K562 (cell line): ENCODE measurements around the gene HBQ1. TPM values are rescaled to one million over a fixed set of nuclear protein-coding genes. Genes with fewer than 3 reads are reported as not detected.
"Not testable (repeated sequence)": the region's sequence is repeated elsewhere in the genome, so short reads cannot be mapped to it uniquely, and the experiment has no call there.

Source experiments
- ATAC-seq: fragments of 200-7000 bp; cut with Tn5 transposase; 3 replicates; pipeline ENCODE4 v1.9.1; 2020; ENCODE audit warnings: moderate library complexity
- BruUV-seq: library from RNA; stranded (reverse); fragments of 400-500 nt; replicated peaks from 2 replicates; lab custom pipeline; 2021; lab: Mats Ljungman, UMichigan
- CTCF ChIA-PET: fragments of 300-600 bp; formaldehyde crosslinking; extraction: SDS; loops from one replicate; lab custom pipeline; 2021; ENCODE audit warnings: low intra/inter-chr PET ratio; lab: Yijun Ruan, JAX
- POLR2A ChIA-PET: fragments of 300-600, 350-650 bp; sonication (Branson Sonifier 250); formaldehyde crosslinking; extraction: SDS; loops from one replicate; lab custom pipeline; 2021; ENCODE audit warnings: antibody characterized with exemption, inconsistent platforms; lab: Yijun Ruan, JAX
- DNase-seq, 4 experiments: peaks; one replicate each; pipeline versions ENCODE4 v3.0.0 to v3.0.0-alpha.2; 2011 to 2018; ENCODE audit warnings: low spot score in 3 of 4, mixed read lengths in 3 of 4; ENCODE audit errors: extremely low read depth in 1 of 4
- FAIRE-seq: peaks from 2 replicates; lab custom pipeline; 2011; peaks lifted over from hg19 to GRCh38; lab: Jason Lieb, UNC
- H2AFZ ChIP-seq: 2 replicates; pipeline ENCODE4 v1.6.0; 2011; ENCODE audit warnings: low read depth, low read length, control low read depth, inconsistent platforms
- H3K27ac ChIP-seq: fragments of 200-600 bp; 3 replicates; pipeline ENCODE4 v1.8.0; 2011; ENCODE audit warnings: low read depth, mild to moderate bottlenecking, control low read depth, inconsistent platforms, low read length, moderate library complexity, mixed read lengths; ENCODE audit errors: extremely low read depth
- H3K27me3 ChIP-seq, 2 experiments: fragments of 300-600 bp in 1 of 2; 2 replicates in 1 of 2; 3 replicates in 1 of 2; pipeline versions ENCODE4 v1.6.0 to v1.8.0; 2011; ENCODE audit warnings: inconsistent platforms in 2 of 2, low read length in 2 of 2, mild to moderate bottlenecking in 1 of 2, mixed read lengths in 1 of 2, moderate library complexity in 1 of 2; ENCODE audit not compliant: control insufficient read depth in 2 of 2, insufficient read depth in 2 of 2
- H3K36me3 ChIP-seq: fragments of 300-600 bp; 3 replicates; pipeline ENCODE4 v1.8.0; 2011; ENCODE audit warnings: mild to moderate bottlenecking, low read length, inconsistent platforms; ENCODE audit not compliant: control insufficient read depth, insufficient read depth
- H3K4me1 ChIP-seq, 2 experiments: fragments of 200-600 bp in 1 of 2; replicated peaks in 1 of 2; 2 replicates in 1 of 2; 3 replicates in 1 of 2; pipeline versions ENCODE4 v1.5.1 to v1.8.0; 2011; ENCODE audit warnings: inconsistent platforms in 2 of 2, low read length in 2 of 2, mild to moderate bottlenecking in 1 of 2, mixed read lengths in 1 of 2, moderate library complexity in 1 of 2; ENCODE audit not compliant: control insufficient read depth in 2 of 2, insufficient read depth in 2 of 2
- H3K4me2 ChIP-seq: 2 replicates; pipeline ENCODE4 v1.6.1; 2011; ENCODE audit warnings: low read length, control low read depth, inconsistent platforms, mixed read lengths; ENCODE audit not compliant: insufficient read depth
- H3K4me3 ChIP-seq: fragments of 200-600 bp; sonication (generic), shearing (Covaris generic); 2 replicates; pipeline ENCODE4 v1.5.1; 2016; ENCODE audit warnings: control low read depth, inconsistent platforms
- H3K79me2 ChIP-seq: fragments of 200-600 bp; 3 replicates; pipeline ENCODE4 v1.8.0; 2011; ENCODE audit warnings: low read length, inconsistent platforms; ENCODE audit not compliant: control insufficient read depth, insufficient read depth
- H3K9ac ChIP-seq, 2 experiments: 2 replicates each; pipeline versions ENCODE4 v1.6.0 to v1.6.1; 2011; ENCODE audit warnings: low read depth in 2 of 2, low read length in 2 of 2, control low read depth in 1 of 2, inconsistent platforms in 1 of 2, mild to moderate bottlenecking in 1 of 2, mixed read lengths in 1 of 2; ENCODE audit not compliant: insufficient read depth in 1 of 2
- H3K9me1 ChIP-seq: one replicate; pipeline ENCODE4 v1.6.0; 2011; ENCODE audit warnings: inconsistent platforms, mild to moderate bottlenecking, low read length, moderate library complexity; ENCODE audit not compliant: control insufficient read depth, insufficient read depth
- H3K9me3 ChIP-seq: replicated peaks from 2 replicates; pipeline ENCODE4 v1.5.1; 2011; ENCODE audit warnings: low read depth, low read length, inconsistent platforms; ENCODE audit not compliant: control insufficient read depth, insufficient read depth
- H4K20me1 ChIP-seq: replicated peaks from 2 replicates; pipeline ENCODE4 v1.6.1; 2011; ENCODE audit warnings: low read length, inconsistent platforms, mixed read lengths; ENCODE audit not compliant: control insufficient read depth, insufficient read depth
- ASH1L ChIP-seq: fragments of 450-650 bp; IDR thresholded peaks from 2 replicates; pipeline ENCODE4 v1.6.1; 2018; ENCODE audit warnings: borderline replicate concordance, mild to moderate bottlenecking, low read depth; ENCODE audit not compliant: partially characterized antibody
- BCL6 ChIP-seq: fragments of 250-450 bp; sonication (Bioruptor Pico); IDR thresholded peaks from 2 replicates; pipeline ENCODE4 v1.4.0; 2020
- EHMT2 ChIP-seq: fragments of 450-650 bp; IDR thresholded peaks from 2 replicates; pipeline ENCODE4 v1.6.1; 2018; ENCODE audit warnings: antibody characterized with exemption
- FOXK2 ChIP-seq, 2 experiments: fragments of 450-650 bp; IDR thresholded peaks in 1 of 2; conservative IDR thresholded peaks in 1 of 2; 2 replicates each; pipeline ENCODE4 v1.6.1; 2016; ENCODE audit warnings: low read depth in 2 of 2, mild to moderate bottlenecking in 1 of 2
- HDAC2 ChIP-seq: fragments of 450-650 bp; IDR thresholded peaks from 2 replicates; pipeline ENCODE4 v1.6.1; 2016; ENCODE audit warnings: mild to moderate bottlenecking
- MAX ChIP-seq: sonication (generic); formaldehyde crosslinking; IDR thresholded peaks from 2 replicates; pipeline ENCODE4 v1.9.0; 2022; ENCODE audit warnings: mild to moderate bottlenecking, missing genetic modification reagents
- TFAP4 ChIP-seq: sonication (generic); formaldehyde crosslinking; IDR thresholded peaks from 2 replicates; pipeline ENCODE4 v1.8.0; 2022; ENCODE audit warnings: missing genetic modification reagents, mild to moderate bottlenecking, moderate library complexity, borderline replicate concordance
- ZNF395 ChIP-seq: fragments of 200-800 bp; sonication (Bioruptor generic); IDR thresholded peaks from 2 replicates; pipeline ENCODE4 v1.6.1; 2017; ENCODE audit warnings: missing genetic modification characterization, missing compliant biosample characterization
- WGBS: fragments of 100-300 bp; shearing (Covaris generic); methylation state at CpG from one replicate; pipeline ENCODE4 v1.1.6; 2016; ENCODE audit warnings: low coverage, mixed read lengths; ENCODE audit not compliant: insufficient coverage; ENCODE audit errors: missing lambda C conversion rate; 5-methylcytosine and 5-hydroxymethylcytosine counted together
- in situ Hi-C: fragments of 300-500 bp; cut with MboI; formaldehyde crosslinking; loops from 4 replicates; pipeline ENCODE4 v1.15.0; 2018; ENCODE audit warnings: inconsistent platforms, mixed read lengths
- intact Hi-C: fragments of 100-400 bp; cut with micrococcal nuclease; formaldehyde crosslinking; loops from 2 replicates; pipeline ENCODE4 v1.14.2; 2022
- polyA plus RNA-seq, 8 experiments: library from polyadenylated mRNA; depleted of rRNA in 4 of 8; stranded (reverse) in 5 of 8; unstranded in 3 of 8; fragments of >200 nt; fragmentation: Nextera tagmentation in 2 of 8; fragmentation: Illumina TruSeq in 1 of 8; extraction: Ambion mirVana in 2 of 8; extraction: Trizol in 1 of 8; gene quantifications; 2 replicates each; pipeline versions ENCODE4 v1.2.1 to v1.2.3, GENCODE V29; 2011 to 2014; ENCODE audit warnings: inconsistent platforms in 1 of 8, missing spikeins in 1 of 8
- total RNA-seq, 7 experiments: library from RNA; depleted of rRNA in 6 of 7; stranded (reverse); fragments of >200 nt in 6 of 7; fragmentation: Illumina TruSeq in 2 of 7; extraction: Trizol in 2 of 7; gene quantifications; 2 replicates each; pipeline versions ENCODE4 v1.2.1 to v1.2.3, GENCODE V29; 2011 to 2021; ENCODE audit warnings: low replicate concordance in 1 of 7
- TF ChIP-seq, protein P1 (sequence below), 2 experiments: IDR thresholded peaks; 2 replicates each; pipeline ENCODE4 v1.6.1; 2011; ENCODE audit warnings: borderline replicate concordance in 1 of 2, control low read depth in 1 of 2, low read depth in 1 of 2, low read length in 1 of 2, mild to moderate bottlenecking in 1 of 2, mixed read lengths in 1 of 2, moderate library complexity in 1 of 2; ENCODE audit not compliant: insufficient read depth in 1 of 2, insufficient read length in 1 of 2, poor library complexity in 1 of 2, severe bottlenecking in 1 of 2; ENCODE audit errors: extremely low read depth in 1 of 2
- TF ChIP-seq, protein P2 (sequence below): fragments of 450-650 bp; IDR thresholded peaks from 2 replicates; pipeline ENCODE4 v1.6.1; 2016

The HBQ1 gene
- total and polyA plus RNA-seq, 9 of the 15 experiments (the other 6 are each of a cell fraction or from before 2014, with no cell fraction given): 2.3 to 190 (median 19.8) TPM

DNA sequence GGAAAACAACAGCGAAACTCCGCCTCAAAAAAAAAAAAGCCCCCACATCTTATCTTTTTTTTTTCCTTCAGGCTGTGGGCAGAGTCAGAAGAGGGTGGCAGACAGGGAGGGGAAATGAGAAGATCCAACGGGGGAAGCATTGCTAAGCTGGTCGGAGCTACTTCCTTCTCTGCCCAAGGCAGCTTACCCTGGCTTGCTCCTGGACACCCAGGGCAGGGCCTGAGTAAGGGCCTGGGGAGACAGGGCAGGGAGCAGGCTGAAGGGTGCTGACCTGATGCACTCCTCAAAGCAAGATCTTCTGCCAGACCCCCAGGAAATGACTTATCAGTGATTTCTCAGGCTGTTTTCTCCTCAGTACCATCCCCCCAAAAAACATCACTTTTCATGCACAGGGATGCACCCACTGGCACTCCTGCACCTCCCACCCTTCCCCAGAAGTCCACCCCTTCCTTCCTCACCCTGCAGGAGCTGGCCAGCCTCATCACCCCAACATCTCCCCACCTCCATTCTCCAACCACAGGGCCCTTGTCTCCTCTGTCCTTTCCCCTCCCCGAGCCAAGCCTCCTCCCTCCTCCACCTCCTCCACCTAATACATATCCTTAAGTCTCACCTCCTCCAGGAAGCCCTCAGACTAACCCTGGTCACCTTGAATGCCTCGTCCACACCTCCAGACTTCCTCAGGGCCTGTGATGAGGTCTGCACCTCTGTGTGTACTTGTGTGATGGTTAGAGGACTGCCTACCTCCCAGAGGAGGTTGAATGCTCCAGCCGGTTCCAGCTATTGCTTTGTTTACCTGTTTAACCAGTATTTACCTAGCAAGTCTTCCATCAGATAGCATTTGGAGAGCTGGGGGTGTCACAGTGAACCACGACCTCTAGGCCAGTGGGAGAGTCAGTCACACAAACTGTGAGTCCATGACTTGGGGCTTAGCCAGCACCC lies 5.0 kb upstream of the HBQ1 start (continued):
- peak; percentile 15 for TF ChIP-seq ASH1L
- TF ChIP-seq FOXK2 (conservative IDR thresholded peaks at IDR 0.05 in 1 of 2, IDR thresholded peaks at IDR 0.05 in 1 of 2; ENCODE audit: low read depth in 2 of 2): 0 out of 4 replicates have a peak, but pooled peaks of 1 of the 2 experiments have one; percentile 23
- TF ChIP-seq BCL6: no peak
- TF ChIP-seq EHMT2: peak; percentile 48
- TF ChIP-seq HDAC2: 0 out of 2 replicates have a peak, but pooled peaks have one; percentile 26
- no peak for TF ChIP-seq ZNF395 (CRISPR knock-in tag)
- TF ChIP-seq, all 486 proteins: peak for 14

GRCh38 chr16:176006-176405 lies 4.3 kb upstream of the HBQ1 start:
- intact Hi-C loops, CTCF ChIA-PET, BruUV-seq, FAIRE-seq, H3K27ac ChIP-seq, H3K9me3 ChIP-seq, H3K4me3 ChIP-seq, H4K20me1 ChIP-seq, POLR2A ChIA-PET, DNase-seq, in situ Hi-C loops, H3K27me3 ChIP-seq, H3K9me1 ChIP-seq, H2AFZ ChIP-seq: not testable (repeated sequence)
- H3K4me2 ChIP-seq: peak overlapping the region; percentile 37; the same call in 1 of the 2 replicates
- peak overlapping the region in 1 of 2 experiments; percentile 65; a peak in 1 of 4 replicates for H3K9ac ChIP-seq
- TF ChIP-seq, protein P1, sequence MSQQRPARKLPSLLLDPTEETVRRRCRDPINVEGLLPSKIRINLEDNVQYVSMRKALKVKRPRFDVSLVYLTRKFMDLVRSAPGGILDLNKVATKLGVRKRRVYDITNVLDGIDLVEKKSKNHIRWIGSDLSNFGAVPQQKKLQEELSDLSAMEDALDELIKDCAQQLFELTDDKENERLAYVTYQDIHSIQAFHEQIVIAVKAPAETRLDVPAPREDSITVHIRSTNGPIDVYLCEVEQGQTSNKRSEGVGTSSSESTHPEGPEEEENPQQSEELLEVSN (IDR thresholded peaks at IDR 0.05; ENCODE audit: borderline replicate concordance in 1 of 2, extremely low read depth in 1 of 2, insufficient read depth in 1 of 2, insufficient read length in 1 of 2, low read depth in 1 of 2, low read length in 1 of 2, poor library complexity in 1 of 2, severe bottlenecking in 1 of 2): peak in 1 of 2 experiments; percentile 4
- TF ChIP-seq MAX (CRISPR knock-in tag): 0 out of 2 replicates have a peak, but pooled peaks have one; percentile 26
- TF ChIP-seq TFAP4 (CRISPR knock-in tag): peak; percentile 23; the same call in 1 of the 2 replicates
- TF ChIP-seq, protein P2, sequence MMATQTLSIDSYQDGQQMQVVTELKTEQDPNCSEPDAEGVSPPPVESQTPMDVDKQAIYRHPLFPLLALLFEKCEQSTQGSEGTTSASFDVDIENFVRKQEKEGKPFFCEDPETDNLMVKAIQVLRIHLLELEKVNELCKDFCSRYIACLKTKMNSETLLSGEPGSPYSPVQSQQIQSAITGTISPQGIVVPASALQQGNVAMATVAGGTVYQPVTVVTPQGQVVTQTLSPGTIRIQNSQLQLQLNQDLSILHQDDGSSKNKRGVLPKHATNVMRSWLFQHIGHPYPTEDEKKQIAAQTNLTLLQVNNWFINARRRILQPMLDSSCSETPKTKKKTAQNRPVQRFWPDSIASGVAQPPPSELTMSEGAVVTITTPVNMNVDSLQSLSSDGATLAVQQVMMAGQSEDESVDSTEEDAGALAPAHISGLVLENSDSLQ: peak; percentile 51; the same call in 1 of the 2 replicates
- H3K79me2 ChIP-seq: peaks cover 43% of the 10 kb centered on the region
- peaks cover 23 to 52% of the 10 kb centered on the region in 2 experiments; a peak in 4 of 5 replicates for H3K4me1 ChIP-seq
- peaks cover 18% of the 10 kb centered on the region; the same call in 2 of the 3 replicates for H3K36me3 ChIP-seq
- 1% methylated on average over 13 of the region's 39 CpGs for WGBS
- peak; percentile 4; the same call in 1 of the 3 replicates for ATAC-seq
